HepG2 (cell line): ENCODE measurements around the gene TGM3. TPM values are rescaled to one million over a fixed set of nuclear protein-coding genes. Genes with fewer than 3 reads are reported as not detected.

ENCODE experiments used
- ELF1 ChIP-seq: sonication (generic); formaldehyde crosslinking; IDR thresholded peaks from 2 replicates; pipeline ENCODE4 v1.4.0; 2020; ENCODE audit warnings: missing genetic modification reagents
- FOXP1 ChIP-seq, 2 experiments: fragments of 450-650 bp in 1 of 2; IDR thresholded peaks; 2 replicates each; pipeline ENCODE4 v1.6.1; 2017 to 2018; ENCODE audit warnings: antibody characterized with exemption in 1 of 2
- GTF3A ChIP-seq: sonication (generic); formaldehyde crosslinking; conservative IDR thresholded peaks from 2 replicates; pipeline ENCODE4 v1.4.0; 2020; ENCODE audit warnings: mild to moderate bottlenecking, missing genetic modification reagents
- NKX3-1 ChIP-seq: sonication (generic); formaldehyde crosslinking; IDR thresholded peaks from 2 replicates; pipeline ENCODE4 v1.5.0; 2020; ENCODE audit warnings: missing genetic modification reagents
- SNAPC4 ChIP-seq: sonication (generic); formaldehyde crosslinking; IDR thresholded peaks from 2 replicates; pipeline ENCODE4 v1.4.0; 2020; ENCODE audit warnings: mild to moderate bottlenecking, missing genetic modification reagents
- ZNF20 ChIP-seq: sonication (generic); formaldehyde crosslinking; IDR thresholded peaks from 2 replicates; pipeline ENCODE4 v1.4.0; 2020; ENCODE audit warnings: mild to moderate bottlenecking, moderate library complexity, missing genetic modification reagents
- ZNF512 ChIP-seq: sonication (generic); formaldehyde crosslinking; IDR thresholded peaks from 2 replicates; pipeline ENCODE4 v1.4.0; 2020; ENCODE audit warnings: mild to moderate bottlenecking, missing genetic modification reagents
- polyA plus RNA-seq, 8 experiments: library from polyadenylated mRNA; depleted of rRNA in 3 of 8; stranded (reverse) in 7 of 8; unstranded in 1 of 8; fragments of >200 nt; fragmentation: Illumina TruSeq in 4 of 8; extraction: Trizol in 4 of 8; gene quantifications; 2 replicates each; pipeline versions ENCODE4 v1.2.1 to v1.2.3, GENCODE V29; 2011 to 2016; ENCODE audit warnings: low read depth in 4 of 8, missing spikeins in 1 of 8, mixed read lengths in 1 of 8; ENCODE audit not compliant: insufficient read depth in 1 of 8
- total RNA-seq, 5 experiments: library from RNA; depleted of rRNA; stranded (reverse); fragments of >200 nt; fragmentation: Illumina TruSeq; extraction: Trizol; gene quantifications; 2 replicates each; pipeline ENCODE4 v1.2.3, GENCODE V29; 2016; ENCODE audit warnings: low read depth in 1 of 5

TGM3 gene
- total and polyA plus RNA-seq, 2 of the 13 experiments (the other 11 are each of a cell fraction or from before 2014, with no cell fraction given): not detected

- TF ChIP-seq ELF1 (no peak), GTF3A (CRISPR knock-in tag) (no peak), NKX3-1 (CRISPR knock-in tag) (no peak), FOXP1 (IDR thresholded peaks at IDR 0.05) (no peak), FOXP1 (CRISPR knock-in tag; IDR thresholded peaks at IDR 0.05) (no peak), ZNF20 (CRISPR knock-in tag) (no peak), ZNF512 (CRISPR knock-in tag) (peak; percentile 7; the same call in 1 of the 2 replicates), SNAPC4 (CRISPR knock-in tag) (no peak)
- TF ChIP-seq, all 625 proteins: peak for 11
Observed at GRCh38 chr20:2300420-2300819, 4.6 kb downstream of the TGM3 start (continued).
